Inflammatory macrophage (primary cell): Measurements from ENCODE around the gene H1-8.
"Not testable (repeated sequence)": the region's sequence is repeated elsewhere in the genome, so short reads cannot be mapped to it uniquely, and the experiment has no call there.

ENCODE experiments used
- DNase-seq, 2 donors: peaks; one replicate each; pipeline ENCODE4 v3.0.0-alpha.2; 2020 to 2022

The H1-8 gene

DNA sequence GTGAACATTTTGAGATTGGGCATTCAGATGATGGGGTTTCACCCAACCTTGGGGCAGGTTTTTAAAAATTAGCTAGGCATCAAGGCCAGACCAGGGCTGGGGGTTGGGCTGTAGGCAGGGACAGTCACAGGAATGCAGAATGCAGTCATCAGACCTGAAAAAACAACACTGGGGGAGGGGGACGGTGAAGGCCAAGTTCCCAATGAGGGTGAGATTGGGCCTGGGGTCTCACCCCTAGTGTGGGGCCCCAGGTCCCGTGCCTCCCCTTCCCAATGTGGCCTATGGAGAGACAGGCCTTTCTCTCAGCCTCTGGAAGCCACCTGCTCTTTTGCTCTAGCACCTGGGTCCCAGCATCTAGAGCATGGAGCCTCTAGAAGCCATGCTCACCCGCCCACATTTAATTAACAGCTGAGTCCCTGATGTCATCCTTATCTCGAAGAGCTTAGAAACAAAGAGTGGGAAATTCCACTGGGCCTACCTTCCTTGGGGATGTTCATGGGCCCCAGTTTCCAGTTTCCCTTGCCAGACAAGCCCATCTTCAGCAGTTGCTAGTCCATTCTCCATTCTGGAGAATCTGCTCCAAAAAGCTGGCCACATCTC, 8.4 kb upstream of the H1-8 start:
- DNase-seq = no peak

DNA sequence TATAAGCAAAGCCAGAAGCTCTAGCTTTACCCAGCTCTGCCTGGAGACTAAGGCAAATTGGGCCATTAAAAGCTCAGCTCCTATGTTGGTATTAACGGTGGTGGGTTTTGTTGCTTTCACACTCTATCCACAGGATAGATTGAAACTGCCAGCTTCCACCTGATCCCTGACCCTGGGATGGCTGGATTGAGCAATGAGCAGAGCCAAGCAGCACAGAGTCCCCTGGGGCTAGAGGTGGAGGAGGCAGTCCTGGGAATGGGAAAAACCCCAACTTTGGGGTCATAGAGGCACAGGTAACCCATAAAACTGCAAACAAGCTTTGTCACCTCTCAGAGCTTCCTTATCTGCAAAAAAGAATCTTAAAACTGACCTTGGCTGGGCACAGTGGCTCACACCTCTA, 7.9 kb upstream of the H1-8 start:
- DNase-seq = no peak

DNA sequence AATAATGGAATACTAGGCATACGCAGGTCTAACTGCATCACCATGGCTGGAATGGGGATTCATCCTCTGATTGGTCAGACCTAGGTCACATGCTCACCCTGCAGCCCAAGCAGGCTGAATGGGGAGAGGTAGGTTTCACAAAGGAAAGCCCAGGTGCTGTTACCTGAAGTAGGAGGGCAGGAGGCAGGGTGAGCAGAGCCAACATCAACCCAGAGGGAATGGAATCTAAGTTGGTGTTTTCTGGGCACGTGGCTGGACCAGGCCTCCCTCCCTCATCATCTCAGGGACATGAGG, 6.7 kb upstream of the H1-8 start:
- no peak for DNase-seq

DNA sequence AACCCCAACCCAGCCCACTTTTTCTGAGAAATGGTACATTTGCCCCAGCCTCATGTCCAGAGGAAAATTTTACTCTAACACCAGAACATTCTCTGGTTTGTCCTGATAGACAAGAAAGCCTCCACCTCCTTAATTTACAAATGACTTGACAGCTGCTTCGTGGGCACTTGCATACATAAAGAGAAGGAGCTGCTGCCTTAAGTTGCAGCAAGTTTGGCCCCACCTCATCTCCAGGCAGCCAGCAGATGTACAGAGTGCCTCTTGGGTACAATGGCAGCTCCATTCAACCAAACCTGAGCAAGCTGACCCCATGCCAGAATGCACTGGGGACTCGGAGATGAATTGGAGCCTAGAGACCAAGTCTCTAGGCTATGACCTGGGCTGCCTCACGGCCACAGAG, 6.2 kb upstream of the H1-8 start:
- no peak for DNase-seq

DNA sequence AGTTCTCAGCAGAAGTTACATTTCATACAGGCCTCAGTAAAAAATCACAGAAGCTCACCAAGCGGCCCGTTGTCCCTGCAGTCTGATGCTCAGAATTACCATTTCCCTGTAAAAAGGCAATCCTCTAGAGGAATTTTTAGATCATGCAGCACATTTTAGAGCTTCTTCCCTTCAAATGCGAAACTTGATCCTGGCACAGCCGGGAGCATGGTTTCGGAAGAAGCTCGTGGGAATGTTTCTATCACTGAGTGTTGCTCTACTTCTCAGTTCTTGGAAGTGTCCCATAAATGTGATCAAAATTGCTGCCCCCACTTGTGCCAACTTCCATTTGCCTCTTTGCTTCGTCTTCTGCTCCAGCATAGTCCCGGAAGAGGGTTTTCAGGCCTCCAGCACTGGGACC, 3.8 kb upstream of the H1-8 start:
- no peak for DNase-seq

DNA sequence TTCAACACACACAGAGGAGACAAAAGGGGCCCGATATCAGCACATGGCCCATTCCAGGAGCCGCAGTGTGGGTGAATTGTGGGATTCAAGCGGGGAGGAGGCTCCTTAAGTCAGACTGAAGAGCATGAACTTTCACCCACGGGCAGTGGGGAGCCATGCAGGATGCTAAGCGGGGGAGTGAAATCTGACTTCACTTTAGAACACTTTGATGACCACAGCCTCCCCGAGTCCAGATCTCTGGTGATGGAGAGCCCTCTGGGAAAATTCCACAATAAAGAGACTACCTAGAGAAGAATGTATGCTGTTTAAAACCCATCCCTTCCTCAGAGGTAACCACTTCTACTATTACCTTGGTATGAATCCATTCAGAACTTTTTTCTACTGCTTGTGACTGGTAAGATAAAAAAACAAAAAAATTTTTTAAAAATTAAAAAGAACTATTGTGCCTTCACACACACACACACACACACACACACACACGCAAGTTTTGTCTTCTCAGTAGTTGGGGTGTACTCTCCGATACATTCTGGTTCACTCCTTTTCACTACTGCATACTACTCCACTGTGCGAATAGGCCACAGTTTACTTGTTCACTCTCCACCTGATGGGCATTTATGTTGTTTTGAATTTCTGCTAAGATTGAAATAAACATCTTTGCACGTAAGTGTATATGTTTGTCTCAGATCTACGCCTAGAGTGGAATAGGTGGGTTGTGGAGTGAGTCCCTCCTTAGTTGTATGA, 2.0 kb upstream of the H1-8 start:
- DNase-seq = no peak

DNA sequence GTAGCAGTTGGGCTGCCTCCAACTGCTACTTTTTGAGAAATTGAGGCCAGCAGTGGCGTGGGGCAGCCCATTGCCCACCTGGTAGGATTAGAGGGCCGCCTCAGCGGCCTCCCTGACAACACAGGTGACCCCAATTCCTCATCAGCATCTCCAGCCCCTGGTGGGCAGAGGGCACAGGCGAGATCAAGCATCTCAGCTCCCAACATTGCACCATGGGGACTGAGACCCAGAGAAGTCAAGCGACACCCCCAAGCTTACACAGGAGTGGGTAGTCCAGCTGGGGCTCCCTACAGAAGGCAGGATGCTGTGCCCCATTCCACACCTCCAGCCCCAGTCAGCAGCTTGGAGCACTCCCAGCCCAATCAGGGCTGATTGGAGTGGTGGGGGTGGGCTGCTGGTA, 228 bp upstream of the H1-8 start:
- DNase-seq = no peak

DNA sequence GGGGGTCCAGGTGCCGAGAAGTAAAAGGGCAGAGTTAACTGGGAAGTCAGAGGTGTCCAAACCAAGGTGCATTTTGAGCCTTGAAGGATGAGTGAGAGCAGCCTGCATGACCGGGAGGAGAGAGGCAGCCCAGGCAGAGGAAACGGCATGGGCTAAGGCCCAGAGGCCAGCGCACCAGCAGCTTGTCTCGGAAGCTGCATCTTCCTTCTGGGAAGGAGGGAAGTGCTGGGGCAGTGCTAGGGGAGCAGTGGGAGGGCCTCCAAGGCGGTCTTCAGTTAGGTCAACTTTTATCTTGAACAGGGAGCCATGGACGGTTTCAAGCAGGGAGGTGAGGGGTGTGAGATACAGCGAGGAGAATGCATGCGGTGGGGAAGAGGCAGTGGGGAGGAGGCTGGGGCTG, 1.0 kb downstream of the H1-8 start:
- no peak for DNase-seq

DNA sequence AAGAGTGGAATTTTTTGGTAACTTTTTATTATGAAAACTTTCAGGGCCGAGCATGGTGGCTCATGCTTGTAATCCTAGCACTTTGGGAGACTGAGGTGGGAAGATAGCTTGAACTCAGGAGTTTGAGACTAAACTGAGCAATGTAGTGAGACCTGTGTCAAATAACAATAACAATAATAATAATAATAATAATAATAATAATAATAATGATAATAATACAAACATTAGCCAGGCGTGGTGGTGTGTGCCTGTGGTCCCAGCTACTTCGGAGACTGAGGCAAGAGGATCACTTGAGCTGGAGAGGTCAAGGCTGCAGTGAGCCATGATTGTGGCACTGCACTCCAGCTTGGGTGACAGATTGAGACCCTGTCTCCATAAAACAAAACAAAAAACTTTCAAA, 3.0 kb downstream of the H1-8 start:
- DNase-seq = not testable (repeated sequence)

DNA sequence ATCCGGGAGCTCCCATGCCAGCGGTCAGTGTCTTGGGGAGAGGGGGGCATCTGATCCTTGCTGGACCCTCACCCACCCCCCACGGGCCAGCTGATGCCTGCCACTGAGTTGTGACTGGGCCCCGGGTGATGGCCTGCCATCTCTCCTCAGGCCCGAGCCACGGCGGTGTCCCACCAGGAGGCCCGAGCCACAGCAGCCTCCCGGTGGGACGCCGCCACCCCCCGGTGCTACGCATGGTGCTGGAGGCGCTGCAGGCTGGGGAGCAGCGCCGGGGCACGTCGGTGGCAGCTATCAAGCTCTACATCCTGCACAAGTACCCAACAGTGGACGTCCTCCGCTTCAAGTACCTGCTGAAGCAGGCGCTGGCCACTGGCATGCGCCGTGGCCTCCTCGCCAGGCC, 4.3 kb downstream of the H1-8 start:
- no peak for DNase-seq

DNA sequence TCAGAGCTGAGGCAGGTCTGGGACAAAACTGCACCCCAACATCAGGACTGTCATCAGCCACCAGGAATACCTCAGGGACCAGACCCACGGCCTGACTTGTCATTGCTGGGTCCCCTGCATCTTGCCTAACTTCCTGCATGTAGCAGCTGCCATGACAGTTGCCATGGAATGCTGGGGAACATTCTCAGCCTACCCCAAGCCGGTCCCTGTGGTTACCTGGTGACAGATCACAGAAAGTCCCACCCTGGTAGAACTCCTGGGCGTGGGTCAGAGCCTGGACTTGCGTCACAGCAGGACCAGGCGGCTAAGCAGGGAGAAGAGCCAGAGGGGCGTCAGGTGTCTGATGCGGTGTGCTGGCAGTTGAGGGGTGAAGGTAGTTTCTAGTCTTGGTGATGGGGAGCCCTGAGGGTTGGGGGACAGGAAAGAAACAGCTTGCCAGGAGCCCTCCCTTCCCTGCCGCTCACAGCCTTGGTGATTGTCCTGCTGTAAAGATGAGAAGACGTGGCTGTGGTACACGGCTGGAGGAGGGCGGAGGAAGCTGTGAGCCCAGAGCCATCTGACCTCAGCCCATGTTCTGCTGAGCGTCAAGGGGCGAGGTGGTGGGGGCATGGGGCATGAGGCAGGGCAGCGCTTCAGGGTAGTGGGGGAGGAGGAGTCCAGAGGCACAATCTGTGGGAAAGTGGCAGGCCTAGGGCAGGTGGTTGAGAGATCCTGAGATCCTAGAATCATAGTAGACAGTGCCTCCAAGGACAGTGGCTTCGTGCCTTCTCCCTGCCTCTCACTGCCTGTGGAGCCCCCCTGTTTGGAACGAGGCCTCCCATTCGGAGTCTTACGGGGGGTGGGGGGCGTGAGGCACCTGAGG, 5.4 kb downstream of the H1-8 start:
- no peak for DNase-seq

DNA sequence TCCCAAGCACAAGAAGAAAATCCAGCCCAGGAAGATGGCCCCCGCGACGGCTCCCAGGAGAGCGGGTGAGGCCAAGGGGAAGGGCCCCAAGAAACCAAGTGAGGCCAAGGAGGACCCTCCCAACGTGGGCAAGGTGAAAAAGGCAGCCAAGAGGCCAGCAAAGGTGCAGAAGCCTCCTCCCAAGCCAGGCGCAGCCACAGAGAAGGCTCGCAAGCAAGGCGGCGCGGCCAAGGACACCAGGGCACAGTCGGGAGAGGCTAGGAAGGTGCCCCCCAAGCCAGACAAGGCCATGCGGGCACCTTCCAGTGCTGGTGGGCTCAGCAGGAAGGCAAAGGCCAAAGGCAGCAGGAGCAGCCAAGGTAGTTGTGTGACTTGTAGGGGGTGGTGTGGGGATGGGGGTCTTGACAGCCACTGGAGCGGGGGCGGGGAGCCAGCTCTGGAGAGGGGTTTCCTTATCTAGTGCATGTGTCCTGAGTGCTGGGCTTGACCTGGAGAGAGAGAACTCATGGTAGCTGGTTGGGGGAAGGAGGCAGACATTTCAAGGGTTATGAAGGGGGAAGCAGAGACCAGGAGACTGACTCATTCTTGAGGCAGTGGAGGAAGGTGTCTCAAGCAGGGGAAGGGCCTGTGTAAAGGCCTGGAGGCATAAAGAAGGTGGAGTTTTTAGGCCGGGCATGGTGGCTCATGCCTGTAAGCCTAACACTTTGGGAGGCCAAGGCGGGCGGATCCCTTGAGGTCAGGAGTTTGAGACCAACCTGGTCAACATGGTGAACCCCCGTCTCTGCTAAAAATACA, 6.2 kb downstream of the H1-8 start:
- DNase-seq = peak; percentile 63 to 65

DNA sequence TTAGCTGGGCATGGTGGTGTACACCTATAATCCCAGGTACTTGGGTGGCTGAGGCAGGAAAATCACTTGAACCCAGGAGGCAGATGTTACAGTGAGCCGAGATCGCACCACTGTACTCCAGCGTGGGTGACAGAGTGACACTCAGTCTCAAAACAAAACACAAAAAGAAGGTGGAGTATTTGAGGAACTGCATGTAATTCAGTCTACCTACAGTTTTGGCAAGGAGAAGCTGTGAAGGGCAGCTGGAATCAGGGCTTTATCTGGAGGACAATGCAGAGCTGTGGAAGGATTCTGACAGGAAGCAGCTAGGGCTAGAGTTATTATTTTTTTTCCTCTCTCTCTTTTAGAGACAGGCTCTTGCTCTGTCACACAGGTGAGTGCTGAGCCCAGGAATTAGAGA, 6.8 kb downstream of the H1-8 start:
- DNase-seq = peak; percentile 16 to 44

DNA sequence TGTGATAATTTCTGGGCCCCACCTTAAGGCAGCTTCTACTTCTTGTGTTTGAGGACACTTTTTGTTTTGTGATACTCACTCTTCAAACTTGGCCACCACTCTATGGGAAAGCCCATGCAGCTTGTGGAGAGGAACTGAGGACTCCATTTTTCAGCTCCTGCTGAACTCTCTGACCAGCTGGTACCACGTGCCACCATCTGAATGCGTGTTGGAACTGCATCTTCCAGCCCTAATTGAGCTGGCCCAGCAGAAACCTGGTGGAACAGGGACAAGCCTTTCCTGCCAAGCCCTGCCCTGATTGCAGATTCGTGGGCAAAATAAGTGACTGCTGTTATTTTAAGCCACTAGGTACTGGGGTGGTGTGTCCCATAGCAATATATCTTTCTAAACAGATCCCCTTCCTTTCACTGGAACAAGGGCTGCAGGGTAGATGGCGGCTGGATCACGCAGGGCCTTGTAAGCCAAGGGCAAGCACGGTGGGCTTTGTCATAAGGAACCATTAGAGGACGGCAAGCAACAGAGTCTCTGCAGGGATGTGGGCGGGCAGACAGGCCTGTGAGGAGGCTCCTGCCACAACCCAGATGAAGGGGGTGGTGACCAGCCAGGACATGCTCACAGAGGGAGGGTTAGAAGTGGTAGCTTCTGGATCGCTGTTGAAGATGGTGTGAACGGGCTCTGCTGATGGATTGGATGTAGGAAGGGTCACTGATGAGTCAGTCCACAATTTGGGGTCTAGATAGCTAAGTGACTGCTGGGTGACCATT, 9.5 kb downstream of the H1-8 start:
- DNase-seq = no peak

DNA sequence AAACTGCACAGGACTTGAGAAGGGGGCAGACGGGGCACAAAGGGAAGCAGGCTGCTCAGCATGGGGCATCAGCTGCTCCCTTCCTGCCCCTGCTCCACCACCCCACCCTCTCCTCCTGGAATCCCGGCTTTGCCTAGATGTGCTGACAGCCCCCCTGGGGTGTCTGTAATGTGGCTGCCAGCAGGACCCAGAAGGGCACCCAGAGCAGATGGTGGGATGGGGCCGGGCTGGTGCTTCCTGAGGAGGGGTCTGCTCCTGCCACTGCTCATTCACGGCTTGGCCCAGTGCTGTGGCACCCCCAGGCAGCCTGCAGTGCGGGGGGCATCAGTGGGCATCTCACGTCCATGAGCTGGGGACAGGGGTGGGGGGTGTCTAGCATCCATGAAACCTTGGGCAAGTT, 10.2 kb downstream of the H1-8 start:
- no peak for DNase-seq

DNA sequence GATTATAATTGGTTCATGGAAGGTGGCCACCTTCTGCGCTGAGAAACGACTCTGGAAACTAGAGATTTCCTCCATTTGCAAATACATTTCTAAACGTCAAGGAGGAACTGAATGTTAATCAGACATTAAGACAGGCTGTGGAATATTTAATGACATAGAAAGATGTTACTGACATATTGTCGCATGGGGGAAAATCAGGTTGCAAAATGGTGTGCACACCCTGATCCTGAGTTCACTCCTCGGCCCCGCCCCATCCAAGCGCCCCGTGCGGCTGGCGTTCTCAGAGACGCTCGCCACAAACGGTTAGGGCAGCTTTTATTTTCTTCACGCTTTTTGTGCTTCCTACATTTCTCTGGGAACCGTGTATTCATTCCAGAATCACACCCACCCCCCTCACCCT, 10.7 kb downstream of the H1-8 start:
- peak; percentile 58 to 68 for DNase-seq

DNA sequence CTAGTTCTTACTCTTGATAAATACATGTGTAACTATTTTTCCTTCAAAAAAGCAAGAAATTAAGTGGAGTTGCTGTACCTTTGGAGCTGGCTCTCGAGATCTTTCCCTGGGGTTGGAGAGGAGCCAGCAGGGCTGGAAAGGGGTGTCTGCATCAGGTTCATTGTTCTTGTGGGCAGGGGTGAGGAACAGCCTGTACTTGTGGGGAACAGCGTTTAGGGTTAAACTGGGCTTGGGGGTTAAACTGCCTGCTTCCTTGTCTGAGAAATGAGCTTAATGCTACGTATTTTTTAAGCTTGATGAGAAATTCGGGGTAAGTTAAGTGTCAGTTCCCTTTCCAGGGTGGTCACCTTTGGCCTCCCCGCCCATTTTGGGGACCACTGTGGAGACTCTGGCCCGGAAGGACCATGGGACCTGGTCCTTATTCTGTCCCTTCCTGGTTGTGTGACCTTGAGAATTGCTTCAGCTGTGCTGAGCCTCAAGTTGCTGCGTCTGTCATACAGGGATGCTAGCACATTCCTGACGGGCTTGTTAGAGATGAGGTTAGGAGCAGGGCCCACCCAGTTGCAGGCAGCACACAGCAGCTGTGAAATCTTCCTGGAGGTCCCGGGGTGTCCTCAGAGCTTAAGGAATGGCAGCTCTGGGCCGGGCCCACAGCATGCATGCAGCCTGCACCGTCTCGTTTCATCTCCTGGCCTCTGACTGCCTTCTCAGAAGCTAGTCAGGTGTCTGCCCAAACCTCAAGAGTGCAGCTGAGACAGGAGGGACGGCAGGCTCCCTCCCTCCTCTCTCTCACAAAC, 11.6 kb downstream of the H1-8 start:
- no peak for DNase-seq

DNA sequence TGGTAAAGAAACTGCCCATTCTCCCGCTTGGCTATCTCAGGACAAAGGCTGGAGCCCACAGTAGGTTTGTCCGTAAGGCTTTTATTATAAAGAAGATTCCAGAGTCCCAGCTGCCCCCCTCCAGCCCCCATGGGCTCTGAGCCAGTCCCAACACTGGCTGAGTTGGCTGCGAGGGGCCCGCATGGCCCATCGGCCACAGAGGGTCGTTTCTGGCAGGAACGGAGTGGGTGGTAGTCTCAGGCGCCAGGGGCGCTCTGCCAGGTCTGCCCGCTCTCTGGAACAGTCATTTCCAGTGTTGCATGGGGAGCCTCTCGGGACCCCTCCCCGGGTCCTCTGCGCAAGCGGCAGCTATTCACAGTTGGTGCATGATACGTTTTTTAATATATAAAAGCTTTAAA, 12.2 kb downstream of the H1-8 start:
- no peak for DNase-seq

DNA sequence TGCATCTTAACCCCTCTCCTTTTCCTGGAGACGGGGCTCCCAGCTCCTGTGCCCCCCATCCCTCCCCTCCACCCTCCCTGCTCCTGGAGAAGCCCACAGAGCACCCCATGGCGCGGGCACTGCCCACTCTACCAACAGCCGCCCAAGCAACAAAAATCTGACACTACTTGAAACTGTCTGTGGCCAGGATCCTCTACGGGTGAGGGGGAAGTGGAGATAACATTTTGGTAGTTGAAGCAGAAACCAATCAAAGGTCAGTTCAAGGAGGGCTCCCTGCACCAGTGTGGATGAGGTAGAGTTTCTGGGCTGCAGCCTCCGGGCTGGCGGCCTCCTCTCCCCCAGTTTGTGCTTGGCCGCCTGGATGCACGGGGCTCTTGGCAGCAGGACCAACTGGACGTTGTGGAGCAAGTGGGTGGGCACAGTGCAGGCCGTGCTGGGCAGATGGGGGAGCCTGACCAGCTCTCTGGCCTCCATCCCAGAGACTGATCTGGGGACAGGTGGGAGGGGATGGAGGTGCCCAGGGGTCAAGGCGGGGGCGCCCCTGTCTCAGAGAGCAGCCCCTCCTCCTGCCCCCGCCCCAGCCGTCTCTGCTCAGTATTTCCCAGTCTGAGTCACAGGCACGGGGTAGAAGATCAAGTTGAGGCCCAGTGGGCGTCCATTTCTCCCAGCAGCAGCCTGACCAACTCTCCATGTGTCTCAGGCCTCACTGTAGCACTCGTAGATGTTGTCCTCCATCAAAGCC, 12.8 kb downstream of the H1-8 start:
- DNase-seq = peak in 1 of 2 donors; percentile 51

DNA sequence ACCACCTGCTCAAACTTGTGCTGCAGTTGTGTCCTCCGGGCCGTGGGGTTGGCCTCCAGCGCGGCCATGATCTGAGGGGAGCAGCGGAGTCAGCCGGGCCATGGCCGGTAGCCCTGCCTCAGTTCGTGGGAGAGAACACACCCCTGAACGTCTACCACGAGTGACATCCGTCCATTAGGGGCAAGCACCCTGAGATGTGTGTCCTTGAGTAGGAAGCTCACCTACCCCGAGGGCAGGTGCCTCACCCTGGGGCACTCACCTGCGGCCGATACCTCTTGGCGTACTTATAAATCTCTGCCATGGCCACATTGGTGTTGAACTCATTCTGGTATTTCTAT, 13.4 kb downstream of the H1-8 start:
- no peak for DNase-seq
